ENCODE data around the gene PEAR1. TPM values are rescaled to one million over a fixed set of nuclear protein-coding genes. Genes with fewer than 3 reads are reported as not detected.

Gene PEAR1
- total and polyA plus RNA-seq, 8 donors = 1.2 to 16.3 (median 2.7) TPM

DNA sequence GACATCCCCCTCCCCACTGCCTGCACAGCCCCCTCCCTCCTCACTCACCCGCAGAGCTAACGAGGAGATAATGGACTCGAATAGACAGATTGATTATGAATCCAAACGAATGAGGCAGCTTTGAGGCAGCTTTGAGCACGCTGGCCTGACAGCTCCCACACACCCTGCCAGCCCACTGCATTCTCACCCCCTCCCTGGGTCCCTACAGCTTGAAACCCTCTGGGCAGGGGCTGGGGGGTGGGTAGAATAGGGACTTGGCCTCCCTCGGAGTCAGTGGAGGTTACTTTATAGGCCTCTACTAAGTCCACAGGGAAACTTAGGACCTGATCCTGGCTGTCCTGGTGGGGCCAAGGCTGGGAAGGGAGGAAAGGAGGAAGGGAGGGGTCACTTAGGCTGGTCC, 30.9 kb upstream of the PEAR1 start:
- 64 to 89% (median 76%) methylated on average over 6 of the region's 6 CpGs for WGBS, 5 donors
- Histone ChIP-seq H3K4me1 (peaks cover 24 to 32% (median 31%) of the 10 kb centered on the region in 4 donors), H3K27me3 (peaks cover 21 to 98% (median 59%) of the 10 kb centered on the region in 3 donors), H3K36me3 (no peaks in the 10 kb centered on the region), H3K27ac (no peak overlapping the region), H3K9me3 (no peaks in the 10 kb centered on the region), H3K4me3 (no peak overlapping the region)
- intact Hi-C loops (cut with DNase I; ENCODE audit: low total_unique reads) = no loop called here
- no peak for DNase-seq
- TF ChIP-seq, protein P1, sequence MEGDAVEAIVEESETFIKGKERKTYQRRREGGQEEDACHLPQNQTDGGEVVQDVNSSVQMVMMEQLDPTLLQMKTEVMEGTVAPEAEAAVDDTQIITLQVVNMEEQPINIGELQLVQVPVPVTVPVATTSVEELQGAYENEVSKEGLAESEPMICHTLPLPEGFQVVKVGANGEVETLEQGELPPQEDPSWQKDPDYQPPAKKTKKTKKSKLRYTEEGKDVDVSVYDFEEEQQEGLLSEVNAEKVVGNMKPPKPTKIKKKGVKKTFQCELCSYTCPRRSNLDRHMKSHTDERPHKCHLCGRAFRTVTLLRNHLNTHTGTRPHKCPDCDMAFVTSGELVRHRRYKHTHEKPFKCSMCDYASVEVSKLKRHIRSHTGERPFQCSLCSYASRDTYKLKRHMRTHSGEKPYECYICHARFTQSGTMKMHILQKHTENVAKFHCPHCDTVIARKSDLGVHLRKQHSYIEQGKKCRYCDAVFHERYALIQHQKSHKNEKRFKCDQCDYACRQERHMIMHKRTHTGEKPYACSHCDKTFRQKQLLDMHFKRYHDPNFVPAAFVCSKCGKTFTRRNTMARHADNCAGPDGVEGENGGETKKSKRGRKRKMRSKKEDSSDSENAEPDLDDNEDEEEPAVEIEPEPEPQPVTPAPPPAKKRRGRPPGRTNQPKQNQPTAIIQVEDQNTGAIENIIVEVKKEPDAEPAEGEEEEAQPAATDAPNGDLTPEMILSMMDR (IDR thresholded peaks at IDR 0.05) = no peak
- no peak for TF ChIP-seq POLR2AphosphoS5 (IDR thresholded peaks at IDR 0.05)
- no peak for TF ChIP-seq EP300 (IDR thresholded peaks at IDR 0.05)
- no peak for TF ChIP-seq POLR2A (IDR thresholded peaks at IDR 0.05)

DNA sequence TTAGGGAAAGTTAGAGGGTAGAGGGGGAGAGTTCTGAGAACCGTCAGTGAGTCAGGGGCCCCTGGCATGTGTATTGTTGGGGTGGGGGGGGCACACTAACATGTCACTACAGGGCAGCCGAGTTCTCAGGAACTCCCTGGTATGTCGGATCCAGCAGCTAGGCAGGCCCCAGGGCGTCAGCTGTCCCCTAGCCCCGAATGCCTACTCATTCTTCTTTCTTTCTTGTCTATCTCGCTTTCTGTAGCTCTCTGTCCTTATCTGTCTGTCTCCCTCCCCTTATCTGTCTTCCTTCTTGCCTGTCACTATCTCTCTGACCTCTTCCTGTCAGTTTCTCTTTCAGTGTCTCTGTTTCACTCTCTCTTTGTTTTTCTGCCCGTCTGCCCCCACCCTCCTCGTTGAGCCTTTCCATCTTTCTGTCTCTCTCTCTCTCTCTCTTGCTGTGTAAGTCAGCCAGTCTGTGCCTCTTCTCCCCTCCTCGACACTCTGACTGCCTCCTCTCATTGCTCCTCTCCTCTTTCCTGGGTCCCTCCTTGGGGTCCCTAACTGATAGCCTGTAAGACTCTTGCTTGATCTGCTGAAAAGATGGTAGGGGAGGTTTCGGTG, 30.4 kb upstream of the PEAR1 start:
- Histone ChIP-seq H3K36me3 (no peaks in the 10 kb centered on the region), H3K9me3 (no peaks in the 10 kb centered on the region), H3K27ac (no peak overlapping the region), H3K4me3 (no peak overlapping the region), H3K27me3 (peaks cover 21 to 96% (median 54%) of the 10 kb centered on the region in 3 donors), H3K4me1 (peaks cover 24 to 32% (median 31%) of the 10 kb centered on the region in 4 donors)
- DNase-seq = no peak
- no peak for TF ChIP-seq POLR2AphosphoS5 (IDR thresholded peaks at IDR 0.05)
- TF ChIP-seq, protein P1 (IDR thresholded peaks at IDR 0.05) = no peak
- TF ChIP-seq POLR2A (IDR thresholded peaks at IDR 0.05) = no peak
- no peak for TF ChIP-seq EP300 (IDR thresholded peaks at IDR 0.05)
- intact Hi-C loops (cut with DNase I; ENCODE audit: low total_unique reads) = no loop called here
- 55 to 66% (median 59%) methylated on average over 9 to 10 of the region's 10 CpGs for WGBS, 5 donors

DNA sequence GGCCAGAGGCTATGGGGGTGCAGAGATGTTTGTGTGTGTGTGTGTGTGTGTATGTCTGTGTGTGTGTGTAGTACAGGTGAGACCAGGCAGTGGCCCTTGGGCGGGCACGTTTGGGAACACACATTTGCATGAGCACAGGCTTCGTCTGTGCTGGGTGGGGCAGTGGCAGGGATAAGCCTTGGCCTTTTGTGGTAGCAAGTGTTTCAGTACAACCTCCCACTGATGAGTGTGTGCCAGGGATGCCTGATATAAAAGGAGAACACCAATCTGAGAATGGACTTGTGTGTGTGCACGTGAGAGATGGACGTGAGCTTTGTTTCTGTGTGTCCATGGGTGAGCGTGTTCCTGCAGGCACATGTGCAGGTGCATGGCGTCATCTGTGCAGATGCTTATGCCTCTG, 29.9 kb upstream of the PEAR1 start:
- intact Hi-C loops (cut with DNase I; ENCODE audit: low total_unique reads) = no loop called here
- Histone ChIP-seq H3K27me3 (peaks cover 21 to 96% (median 48%) of the 10 kb centered on the region in 3 donors), H3K4me1 (peaks cover 24 to 28% (median 26%) of the 10 kb centered on the region in 4 donors), H3K4me3 (no peak overlapping the region), H3K9me3 (no peaks in the 10 kb centered on the region), H3K27ac (no peak overlapping the region), H3K36me3 (no peaks in the 10 kb centered on the region)
- DNase-seq = no peak
- TF ChIP-seq POLR2AphosphoS5 (IDR thresholded peaks at IDR 0.05) = no peak
- no peak for TF ChIP-seq EP300 (IDR thresholded peaks at IDR 0.05)
- TF ChIP-seq, protein P1 (IDR thresholded peaks at IDR 0.05) = no peak
- TF ChIP-seq POLR2A (IDR thresholded peaks at IDR 0.05) = no peak
- 59 to 72% (median 59%) methylated on average over 6 to 7 of the region's 7 CpGs for WGBS, 5 donors

GRCh38 chr1:156864796-156865195, 28.7 kb upstream of the PEAR1 start:
- H3K36me3 ChIP-seq = no peaks in the 10 kb centered on the region
- peaks cover 13 to 84% (median 37%) of the 10 kb centered on the region in 3 donors for H3K27me3 ChIP-seq
- intact Hi-C loops (cut with DNase I; ENCODE audit: low total_unique reads) = no loop called here
- no peaks in the 10 kb centered on the region for H3K9me3 ChIP-seq
- DNase-seq = no peak
- H3K27ac ChIP-seq = no peak overlapping the region
- no peak for TF ChIP-seq POLR2AphosphoS5 (IDR thresholded peaks at IDR 0.05)
- TF ChIP-seq, protein P1 (IDR thresholded peaks at IDR 0.05) = no peak
- TF ChIP-seq POLR2A (IDR thresholded peaks at IDR 0.05) = no peak
- TF ChIP-seq EP300 (IDR thresholded peaks at IDR 0.05) = no peak
- peaks cover 14 to 16% (median 15%) of the 10 kb centered on the region in 4 donors for H3K4me1 ChIP-seq
- no peak overlapping the region for H3K4me3 ChIP-seq
- 81 to 96% (median 87%) methylated on average over 2 to 4 of the region's 4 CpGs for WGBS, 5 donors
